ENCODE results near the gene FOXO4.

Gene FOXO4

GRCh38 chrX:71147496-71148277 is 52.0 kb downstream of the FOXO4 start:
- no peak for DNase-seq

DNA sequence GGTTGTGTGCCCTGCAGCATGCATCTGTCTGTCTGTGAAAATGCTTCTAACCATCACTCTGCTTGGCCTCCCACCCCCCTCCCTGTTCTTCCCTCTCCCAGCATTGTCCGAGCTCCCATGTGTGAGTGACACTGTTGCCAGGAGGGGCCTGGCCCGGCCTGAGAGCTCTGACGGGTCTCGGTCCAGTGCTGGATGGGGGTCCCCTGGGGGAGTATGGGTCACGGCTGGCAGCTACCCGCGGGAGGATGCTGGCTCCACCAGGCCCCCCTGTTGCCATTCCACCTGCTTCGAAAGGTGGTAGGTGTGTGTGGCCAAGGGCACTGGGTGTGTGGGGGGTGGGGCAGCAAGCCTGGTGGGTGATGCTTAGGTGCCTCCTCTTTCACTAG is 52.6 kb downstream of the FOXO4 start:
- no peak for DNase-seq

DNA sequence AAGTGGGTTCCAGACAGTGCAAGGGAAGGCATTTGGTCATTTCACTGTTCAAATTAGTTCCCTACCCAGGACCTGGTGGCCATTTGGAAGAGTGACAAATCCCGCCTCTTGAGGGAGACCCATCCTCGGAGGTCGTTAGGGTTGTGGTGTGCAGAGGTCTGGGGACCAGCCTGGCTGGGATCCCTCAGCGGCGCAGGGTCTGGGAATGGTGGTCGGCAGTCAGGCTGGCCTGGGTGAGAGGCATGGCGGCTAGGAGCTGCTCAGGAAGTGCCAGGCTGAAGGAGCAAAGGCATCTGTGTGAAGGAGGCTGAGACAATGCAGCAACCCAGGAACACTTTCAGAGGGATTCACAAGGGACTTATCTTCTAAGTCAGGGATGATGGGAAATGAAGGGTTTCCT is 55.7 kb downstream of the FOXO4 start:
- DNase-seq = no peak
